HG03520 (cell line): Measurements from ENCODE around the gene EIF5A.

Experiments used
- ATAC-seq: cut with Tn5 transposase; IDR thresholded peaks from one replicate; pipeline ENCODE4 v1.9.1; 2021; ENCODE audit warnings: mild to moderate bottlenecking, moderate library complexity; ENCODE audit not compliant: unreplicated experiment

The EIF5A gene

GRCh38 chr17:7284911-7285310 lies 22.5 kb upstream of the EIF5A start:
- ATAC-seq = no peak

- ATAC-seq = no peak
These were observed 21.7 kb upstream of the EIF5A start for GRCh38 chr17:7285679-7286078.

DNA sequence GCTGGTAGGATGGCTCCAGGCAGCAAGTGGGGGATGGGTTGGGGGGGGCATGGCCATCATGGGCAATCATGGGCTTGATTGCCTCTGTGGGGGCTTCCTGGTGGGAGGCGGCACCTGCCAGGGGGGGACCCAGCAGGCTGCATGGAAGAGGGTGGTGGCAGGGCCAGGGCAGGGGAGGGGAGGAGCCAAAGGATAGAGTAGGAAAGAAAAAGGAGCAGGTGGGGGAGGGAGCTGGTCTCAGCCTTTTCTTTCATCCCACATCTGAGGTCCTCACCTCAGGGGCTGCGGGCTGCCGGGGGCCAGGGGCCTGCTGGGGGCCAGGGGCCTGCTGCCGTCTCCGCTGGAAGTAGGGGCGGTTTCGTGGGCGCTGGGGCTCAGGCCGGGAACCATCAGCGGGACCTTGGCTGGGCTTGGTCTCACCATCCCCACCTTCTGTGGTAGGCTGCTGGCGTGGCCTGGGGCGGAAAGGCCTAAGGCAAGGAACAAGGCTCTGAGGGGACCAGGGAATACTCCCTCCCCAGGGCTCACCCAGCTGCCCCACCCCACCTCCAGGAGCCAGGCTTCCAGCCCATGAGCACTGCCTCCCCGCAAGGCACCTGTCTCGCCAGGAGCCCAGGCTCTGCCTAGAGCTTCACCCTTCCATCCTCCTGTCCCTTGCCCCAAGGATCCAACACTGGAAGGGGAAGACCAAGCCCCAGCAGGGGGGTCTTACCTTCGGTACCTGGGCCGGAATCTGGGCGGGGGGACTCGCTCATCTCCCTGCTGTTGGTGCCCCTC lies 18.0 kb upstream of the EIF5A start:
- ATAC-seq = no peak

DNA sequence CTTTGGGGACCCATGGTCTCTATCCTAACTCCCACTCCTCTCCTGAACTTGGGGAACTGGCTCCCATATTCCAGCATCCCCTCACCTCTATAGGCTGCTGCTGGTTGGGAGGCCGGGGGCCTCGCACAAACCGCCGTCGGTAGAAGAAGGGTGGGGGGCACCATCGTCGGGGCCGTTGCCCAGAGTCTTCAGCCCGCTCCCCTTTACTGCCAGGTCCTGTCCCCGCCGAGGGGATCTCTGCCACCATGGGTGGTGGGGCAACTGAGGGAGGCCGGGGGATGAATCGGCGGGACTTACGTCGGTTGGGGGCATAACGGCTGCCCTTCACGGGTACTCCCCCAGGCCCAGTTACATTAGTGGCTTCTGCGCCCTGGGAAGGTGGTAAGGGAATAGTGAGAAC lies 17.3 kb upstream of the EIF5A start:
- ATAC-seq = no peak

- no peak for ATAC-seq
These were observed 16.7 kb upstream of the EIF5A start for GRCh38 chr17:7290685-7291084.

DNA sequence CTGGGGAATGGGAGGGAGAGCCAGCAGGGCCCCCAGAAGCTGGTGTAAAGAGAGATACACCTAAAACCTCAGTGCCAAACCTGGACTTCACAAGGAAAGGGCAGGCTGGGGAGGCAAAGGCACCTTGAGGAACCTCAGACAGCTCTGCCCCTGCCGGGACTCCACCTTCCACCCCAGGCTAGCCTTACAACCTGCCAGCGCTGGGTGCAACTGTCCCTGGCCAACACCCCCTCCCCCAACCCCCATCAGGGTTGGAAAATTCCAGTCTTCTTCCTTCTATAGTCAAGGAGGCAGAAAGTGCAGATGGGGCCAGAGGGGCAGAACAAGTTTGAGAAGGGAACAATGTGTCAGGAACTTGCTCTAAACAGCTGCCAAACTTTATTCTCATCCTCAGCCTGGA lies 15.2 kb upstream of the EIF5A start:
- ATAC-seq = no peak

DNA sequence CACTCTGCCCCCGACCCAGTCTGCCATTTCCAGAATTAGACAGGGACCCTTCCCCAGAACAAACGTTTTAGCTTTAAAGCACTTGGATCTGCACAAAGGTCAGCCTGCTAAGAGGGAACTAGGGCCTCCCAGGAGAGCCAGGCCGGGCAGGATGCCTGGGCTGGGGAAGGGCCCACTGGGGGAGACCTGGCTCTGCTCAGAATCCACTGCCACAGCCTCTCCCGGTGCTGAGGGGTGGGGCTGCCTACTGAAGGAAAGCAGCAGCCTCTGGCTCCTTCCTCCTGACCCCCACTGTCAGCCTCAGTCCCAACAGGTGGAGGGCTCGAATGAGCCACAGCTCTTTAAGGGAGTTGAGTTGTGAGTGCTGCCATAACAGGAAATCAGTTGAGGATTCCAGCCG lies 14.7 kb upstream of the EIF5A start:
- ATAC-seq = no peak

DNA sequence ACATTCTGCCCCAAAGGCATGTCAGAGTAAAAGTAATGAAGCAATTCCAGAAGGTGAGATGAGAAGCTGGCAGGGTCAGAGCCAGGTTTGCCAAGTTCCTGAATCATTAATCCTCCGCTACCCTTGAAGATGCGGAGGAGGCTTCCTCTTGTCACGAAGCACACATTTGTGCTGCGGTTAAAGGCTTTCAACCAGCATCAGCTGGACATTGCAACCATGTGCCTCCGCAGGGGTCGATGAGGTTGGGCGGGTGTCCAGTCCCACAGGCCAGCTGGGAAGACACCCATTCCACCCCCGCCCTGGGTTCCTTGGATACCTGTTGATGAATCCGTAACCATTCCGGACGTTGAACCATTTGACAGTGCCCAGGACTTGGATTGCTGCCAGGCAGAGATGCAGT lies 14.3 kb upstream of the EIF5A start:
- no peak for ATAC-seq

DNA sequence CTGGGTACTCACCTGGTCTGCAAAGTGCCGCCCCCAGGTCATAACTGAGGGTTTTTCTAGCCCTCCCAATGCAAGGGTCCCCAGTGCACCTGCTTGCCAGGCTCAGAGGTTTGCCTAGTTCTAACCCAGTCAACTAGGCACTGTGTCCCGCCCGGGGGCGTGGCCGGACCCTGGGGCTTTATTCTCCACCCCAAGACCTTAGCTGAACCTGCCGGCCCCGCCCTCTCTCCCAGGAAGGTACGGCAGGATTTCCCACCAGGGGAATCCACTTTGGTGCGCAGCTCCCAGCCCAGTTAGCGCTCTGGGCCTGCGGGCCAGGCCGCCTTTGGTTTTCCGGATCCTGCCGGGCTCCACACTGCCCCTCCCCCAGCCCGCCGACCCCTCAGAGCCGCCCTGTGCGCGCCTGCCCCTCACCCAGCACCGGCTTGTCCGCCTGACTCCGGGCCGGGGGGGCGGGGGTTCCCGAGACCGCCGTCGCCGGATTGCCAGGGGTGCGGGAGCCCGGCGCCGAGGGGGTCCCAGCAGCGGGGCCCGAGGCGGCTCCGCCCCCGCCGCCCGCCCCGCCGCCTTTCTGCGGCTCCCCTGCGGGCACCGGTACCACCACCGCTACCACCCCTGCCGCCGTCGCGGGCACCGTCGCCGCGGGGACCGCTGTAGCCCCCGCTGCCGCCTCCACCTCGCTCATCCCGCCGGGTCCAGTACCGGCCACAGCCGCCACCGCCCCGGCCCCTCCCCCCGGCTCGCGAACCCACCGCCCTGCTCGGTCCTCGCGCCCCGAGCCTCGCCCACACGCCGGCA lies 13.4 kb upstream of the EIF5A start:
- ATAC-seq = no peak

DNA sequence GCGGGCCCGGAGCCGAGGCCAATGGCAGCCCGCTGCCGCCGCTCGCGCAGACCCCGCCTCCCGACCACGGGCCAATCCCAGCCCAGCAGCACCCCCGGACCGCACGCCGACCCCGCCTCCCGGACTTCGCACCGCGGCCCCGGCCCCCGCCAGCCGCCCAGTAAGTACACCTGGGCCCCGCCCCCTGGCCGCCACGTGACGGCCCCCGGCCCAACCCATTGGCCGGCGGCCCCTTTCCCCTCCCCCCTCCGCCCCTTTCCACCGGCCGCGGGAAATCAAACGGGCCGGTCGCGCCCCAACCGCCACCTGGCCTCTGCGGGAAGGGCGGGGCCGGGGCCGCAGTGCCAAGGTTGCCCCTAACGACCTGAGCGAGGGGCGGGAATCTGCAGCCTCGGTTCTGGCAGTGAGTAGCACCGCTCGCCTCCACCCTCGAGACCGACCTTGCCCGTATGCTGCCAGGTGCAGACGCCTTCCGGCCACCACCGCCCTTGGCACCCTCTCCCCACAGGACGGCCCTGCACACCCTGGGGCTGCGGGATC lies 12.7 kb upstream of the EIF5A start, which contains the start of gene YBX2:
YBX2 (minus strand) TSS at position 26 of the 540 bp plus-strand sequence. CDS start 139 bp downstream, outside the sequence.
- ATAC-seq = no peak

DNA sequence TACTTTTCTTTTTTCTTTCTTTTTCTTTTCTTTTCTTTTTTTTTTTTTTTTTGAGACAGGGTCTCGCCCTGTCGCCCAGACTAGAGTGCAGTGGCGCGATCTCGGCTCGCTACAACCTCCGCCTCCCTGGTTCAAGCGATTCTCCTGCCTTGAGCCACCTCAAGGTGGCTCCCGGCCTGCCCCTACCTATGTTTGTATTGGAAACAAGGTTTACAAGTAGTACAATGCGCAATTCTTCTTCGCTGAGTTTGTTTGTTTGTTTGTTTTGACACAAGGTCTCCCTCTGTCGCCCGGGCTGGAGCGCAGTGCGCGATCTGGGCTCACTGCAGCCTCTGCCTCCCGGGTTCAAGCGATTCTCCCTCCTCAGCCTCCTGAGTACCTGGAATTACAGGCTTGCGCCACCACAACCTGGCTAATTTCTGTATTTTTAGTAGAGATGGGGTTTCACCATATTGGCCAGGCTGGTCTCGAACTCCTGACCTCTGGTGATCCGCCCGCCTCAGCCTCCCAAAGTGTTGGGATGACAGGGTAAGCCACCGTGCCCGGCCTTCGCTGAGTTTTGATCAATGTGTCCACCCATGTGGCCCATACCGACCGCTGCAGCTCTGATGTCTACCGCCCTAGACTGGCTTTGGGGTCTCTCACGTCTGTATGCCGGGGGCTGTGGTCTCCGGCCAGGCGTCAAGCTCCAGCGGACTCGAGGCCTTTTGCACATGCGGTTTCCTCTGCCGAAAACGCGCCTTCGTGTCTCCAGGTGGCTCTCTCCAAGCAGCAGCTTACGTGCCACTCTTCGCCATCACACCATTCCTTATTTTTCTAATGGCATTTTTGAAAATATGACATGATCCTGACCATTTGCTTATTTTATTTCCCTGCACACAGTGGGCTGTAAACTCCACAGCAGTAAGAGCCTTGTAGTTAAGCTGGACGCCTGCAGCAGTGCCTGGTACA lies 11.9 kb upstream of the EIF5A start:
- ATAC-seq = no peak

- ATAC-seq = no peak
These were observed 11.1 kb upstream of the EIF5A start for GRCh38 chr17:7296189-7296861.

GRCh38 chr17:7304179-7304578 lies 3.2 kb upstream of the EIF5A start:
- no peak for ATAC-seq

DNA sequence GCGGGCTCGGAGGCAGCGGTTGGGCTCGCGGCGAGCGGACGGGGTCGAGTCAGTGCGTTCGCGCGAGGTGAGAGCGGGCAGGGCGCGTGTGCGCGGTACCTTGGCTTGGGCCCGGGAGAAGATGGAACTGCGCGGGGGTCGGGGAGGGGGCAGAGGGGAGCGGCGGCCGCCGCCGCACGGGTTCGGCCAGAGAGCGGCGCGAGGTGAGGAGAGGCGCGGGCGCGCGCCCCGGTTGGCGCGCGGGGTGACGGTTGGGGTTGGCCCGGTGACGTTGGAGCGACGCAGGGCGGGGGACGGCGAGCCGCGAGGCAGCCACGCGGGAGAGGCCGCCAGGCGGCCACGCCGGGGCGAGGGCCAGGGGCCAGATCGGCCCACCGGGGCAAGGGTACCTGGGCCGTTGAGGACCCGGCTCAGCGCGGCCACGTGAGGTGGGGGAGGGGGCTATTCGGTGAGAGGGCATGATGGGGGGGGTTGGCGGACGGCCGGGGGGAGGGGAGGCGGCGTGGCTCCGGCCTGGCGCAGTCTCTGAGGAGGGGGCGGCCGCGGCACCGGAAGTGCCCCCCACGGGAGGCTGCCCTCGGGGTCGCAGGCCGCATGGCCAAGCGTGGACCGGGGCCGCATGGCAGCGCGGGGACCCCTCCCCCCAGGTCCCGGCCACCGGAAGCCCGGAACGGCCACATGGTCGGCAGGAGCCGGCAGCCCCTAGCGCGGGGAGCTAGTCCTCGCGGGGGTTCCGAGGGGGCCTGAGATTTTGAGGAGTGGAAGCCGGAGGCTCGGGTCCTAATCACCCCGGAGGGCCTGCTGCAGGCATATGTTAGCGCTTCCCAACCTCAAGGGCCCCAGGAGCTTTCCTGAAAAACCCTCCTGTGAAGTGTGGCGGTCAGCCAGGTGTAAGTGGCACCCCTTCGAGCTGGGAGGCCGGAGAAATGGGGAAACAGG lies 527 bp downstream of the EIF5A start:
- ATAC-seq = no peak

DNA sequence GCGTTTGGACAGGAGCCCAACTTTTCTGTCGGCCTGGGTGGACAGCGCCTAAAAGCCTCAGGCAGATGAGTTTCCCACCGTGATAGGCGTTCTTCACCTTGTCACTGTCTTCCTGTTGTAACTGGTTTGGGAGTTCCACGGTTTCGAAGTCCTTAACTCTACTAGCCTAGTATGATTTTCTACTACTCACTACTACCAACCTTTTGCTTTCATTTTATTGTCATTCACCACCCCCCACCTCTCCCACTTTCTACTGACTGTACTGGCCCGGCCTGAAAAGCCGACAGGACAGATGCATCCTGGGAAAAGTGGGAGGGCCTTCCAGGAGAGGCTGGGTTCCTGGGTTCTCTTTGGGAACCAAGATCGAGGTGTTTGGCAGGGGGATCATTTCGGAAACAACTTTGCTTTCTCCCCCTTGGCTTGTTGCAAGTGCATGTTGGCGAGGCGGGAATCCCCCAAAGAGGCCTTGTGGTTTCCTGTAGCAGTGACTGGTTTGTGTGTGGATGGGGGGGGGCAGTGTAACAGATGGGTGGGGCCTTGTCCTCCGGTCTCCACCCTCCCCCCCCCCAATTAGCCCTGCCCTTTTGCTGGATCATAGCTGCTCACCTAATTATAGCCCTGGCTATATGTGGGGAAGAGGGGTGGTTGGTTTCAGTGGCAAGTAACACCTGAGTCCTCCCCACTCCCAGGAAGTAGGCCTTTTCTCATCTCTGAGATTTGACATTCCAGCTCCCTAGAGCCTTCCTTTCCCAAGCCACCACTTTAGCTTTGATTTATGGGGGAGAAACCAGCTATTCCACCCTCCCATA lies 1.4 kb downstream of the EIF5A start:
- no peak for ATAC-seq

- ATAC-seq = no peak
These were observed 2.2 kb downstream of the EIF5A start for GRCh38 chr17:7309628-7310027.

GRCh38 chr17:7311110-7311705 lies 3.8 kb downstream of the EIF5A start:
- ATAC-seq = no peak
